ENCODE data around the gene TNFAIP6.

- TF ChIP-seq POLR2AphosphoS5 (IDR thresholded peaks at IDR 0.05; ENCODE audit: low read depth, low read length): no peak
- TF ChIP-seq TAF1 (IDR thresholded peaks at IDR 0.05; ENCODE audit: borderline replicate concordance, insufficient read depth, low read length): no peak
- TF ChIP-seq REST (IDR thresholded peaks at IDR 0.05; ENCODE audit: insufficient read depth in 1 of 2, low read depth in 2 of 2, low read length in 2 of 2): no peak
- no peak for TF ChIP-seq FOXP2 (optimal IDR thresholded peaks at IDR 0.05; ENCODE audit: borderline replicate concordance, extremely low read depth, extremely low read length, insufficient read depth)
Measured at GRCh38 chr2:151326554-151326953, 30.8 kb upstream of the TNFAIP6 start.

Data from PFSK-1 (cell line).